ENCODE data around the gene RPTOR. TPM values are rescaled to one million over a fixed set of nuclear protein-coding genes. Genes with fewer than 3 reads are reported as not detected.

RPTOR gene
- total RNA-seq, 1 donor from 2014 or later, result 21.8 TPM

DNA sequence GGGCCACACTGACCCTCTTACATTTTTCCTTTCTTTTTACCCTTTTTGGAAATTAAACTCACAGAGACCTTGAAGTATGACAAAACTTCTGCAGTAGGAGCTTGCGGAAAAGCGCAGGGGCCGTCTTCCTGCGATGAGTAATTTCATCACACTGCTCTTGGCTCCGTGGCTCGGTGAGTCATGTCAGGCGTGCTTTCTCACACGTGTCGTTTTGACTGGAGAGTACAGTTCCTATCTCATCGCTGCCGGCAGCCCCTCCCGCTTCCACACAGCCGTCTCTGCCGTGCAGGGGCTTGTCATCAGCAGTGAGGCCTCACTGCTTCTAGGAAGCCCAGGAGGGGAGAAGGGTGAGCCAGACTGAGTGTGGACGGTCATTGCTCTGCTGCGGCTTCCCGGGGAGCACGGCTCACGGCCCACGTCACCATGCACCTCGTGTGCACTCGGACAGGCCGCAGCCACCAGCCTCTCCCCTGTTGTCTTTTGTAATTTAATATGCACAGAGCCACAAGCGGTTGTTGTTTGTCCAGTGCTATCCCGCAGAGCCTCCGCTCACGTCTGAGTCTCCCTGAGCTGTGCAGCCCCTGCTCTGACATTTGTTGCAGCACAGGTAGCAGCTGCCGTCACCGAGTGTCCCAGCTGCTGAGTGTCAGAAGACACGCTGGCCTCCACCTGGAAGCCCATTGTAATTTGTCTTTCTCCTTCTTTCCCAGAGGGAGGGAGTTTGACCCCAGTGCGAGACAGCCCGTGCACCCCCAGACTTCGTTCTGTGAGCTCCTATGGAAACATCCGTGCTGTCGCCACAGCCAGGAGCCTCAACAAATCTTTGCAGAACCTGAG is 347.6 kb downstream of the RPTOR start:
- Histone ChIP-seq H3K27me3 (ENCODE audit: low read depth) (no peaks in the 10 kb centered on the region), H3K27ac (replicated peaks) (peak overlapping the region; percentile 61), H3K4me1 (peaks cover 27% of the 10 kb centered on the region), H3K9me3 (replicated peaks) (no peaks in the 10 kb centered on the region), H3K4me3 (peak overlapping the region; percentile 9), H3K36me3 (peaks cover 30% of the 10 kb centered on the region)
- intact Hi-C loops (cut with micrococcal nuclease), result no loop called here
- DNase-seq, result peak; percentile 73
- TF ChIP-seq, protein P1, sequence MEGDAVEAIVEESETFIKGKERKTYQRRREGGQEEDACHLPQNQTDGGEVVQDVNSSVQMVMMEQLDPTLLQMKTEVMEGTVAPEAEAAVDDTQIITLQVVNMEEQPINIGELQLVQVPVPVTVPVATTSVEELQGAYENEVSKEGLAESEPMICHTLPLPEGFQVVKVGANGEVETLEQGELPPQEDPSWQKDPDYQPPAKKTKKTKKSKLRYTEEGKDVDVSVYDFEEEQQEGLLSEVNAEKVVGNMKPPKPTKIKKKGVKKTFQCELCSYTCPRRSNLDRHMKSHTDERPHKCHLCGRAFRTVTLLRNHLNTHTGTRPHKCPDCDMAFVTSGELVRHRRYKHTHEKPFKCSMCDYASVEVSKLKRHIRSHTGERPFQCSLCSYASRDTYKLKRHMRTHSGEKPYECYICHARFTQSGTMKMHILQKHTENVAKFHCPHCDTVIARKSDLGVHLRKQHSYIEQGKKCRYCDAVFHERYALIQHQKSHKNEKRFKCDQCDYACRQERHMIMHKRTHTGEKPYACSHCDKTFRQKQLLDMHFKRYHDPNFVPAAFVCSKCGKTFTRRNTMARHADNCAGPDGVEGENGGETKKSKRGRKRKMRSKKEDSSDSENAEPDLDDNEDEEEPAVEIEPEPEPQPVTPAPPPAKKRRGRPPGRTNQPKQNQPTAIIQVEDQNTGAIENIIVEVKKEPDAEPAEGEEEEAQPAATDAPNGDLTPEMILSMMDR (IDR thresholded peaks at IDR 0.05; ENCODE audit: borderline replicate concordance), result no peak

DNA sequence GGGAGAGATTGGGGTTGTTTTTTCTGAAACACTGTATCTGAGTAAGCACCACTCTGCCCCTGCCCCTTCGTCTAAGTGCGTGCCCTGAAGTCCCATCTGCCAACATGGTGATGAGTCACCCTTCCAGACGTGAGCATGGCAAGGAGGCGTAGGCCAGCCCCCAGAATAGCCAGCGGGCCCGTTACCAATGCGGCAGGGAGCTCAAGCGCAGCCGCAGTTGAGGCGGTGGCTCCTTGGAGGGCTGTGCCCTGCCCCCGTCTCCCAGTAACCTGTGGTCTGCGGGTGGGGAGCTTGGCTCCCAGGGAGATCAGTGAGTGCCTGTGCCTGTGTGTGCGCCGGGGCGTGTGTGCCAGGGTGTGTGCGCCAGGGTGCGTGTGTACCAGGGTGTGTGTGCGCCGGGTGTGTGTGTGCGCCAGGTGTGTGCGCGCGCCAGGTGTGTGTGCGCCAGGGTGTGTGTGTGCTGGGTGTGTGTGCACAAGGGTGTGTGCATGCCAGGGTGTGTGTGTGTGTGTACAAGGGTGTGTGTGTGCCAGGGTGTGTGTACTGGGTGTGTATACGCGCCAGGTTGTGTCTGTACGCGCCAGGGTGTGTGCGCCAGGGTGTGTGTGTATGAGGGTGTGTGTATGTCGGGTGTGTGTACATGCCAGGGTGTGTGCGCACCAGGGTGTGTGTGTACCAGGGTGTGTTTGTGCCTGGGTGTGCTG is 348.4 kb downstream of the RPTOR start:
- DNase-seq, result no peak
- peaks cover 36% of the 10 kb centered on the region for H3K36me3 ChIP-seq

DNA sequence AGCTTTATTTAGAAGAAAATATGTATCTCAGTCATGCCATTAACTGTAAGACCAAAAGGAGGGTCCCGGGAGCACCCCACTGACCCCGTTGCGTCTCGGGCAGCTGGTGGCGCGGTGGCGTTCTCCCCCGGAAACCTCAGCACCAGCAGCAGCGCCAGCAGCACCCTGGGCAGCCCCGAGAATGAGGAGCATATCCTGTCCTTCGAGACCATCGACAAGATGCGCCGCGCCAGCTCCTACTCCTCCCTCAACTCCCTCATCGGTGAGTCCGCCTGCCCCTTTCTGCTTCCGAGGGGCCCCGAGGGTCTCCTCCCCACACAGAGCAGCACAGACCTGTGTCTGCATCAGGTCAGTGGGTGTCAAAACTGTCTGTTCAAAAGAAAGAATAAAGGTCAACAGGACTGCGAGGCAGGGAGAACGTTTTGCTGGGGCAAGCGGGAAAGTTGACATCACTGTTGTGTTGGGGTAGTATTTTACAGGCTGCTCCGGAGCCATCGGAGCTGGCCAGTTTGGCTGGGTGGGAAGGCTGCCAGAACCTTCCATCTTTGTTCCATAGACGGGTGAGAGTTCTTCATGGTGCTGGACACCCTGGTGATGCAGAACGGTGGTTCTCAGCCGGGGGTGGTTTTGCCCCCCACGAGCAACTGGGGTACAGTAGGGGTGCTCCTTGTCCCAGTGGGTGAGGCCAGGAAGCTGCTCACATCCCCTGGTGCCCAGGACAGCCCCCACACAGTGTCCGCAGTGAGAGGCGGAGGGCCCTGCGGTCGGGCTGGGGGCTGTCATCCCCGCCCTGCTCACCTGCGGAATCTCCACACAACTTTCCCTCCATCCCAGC is 349.2 kb downstream of the RPTOR start:
- TF ChIP-seq, protein P1 (IDR thresholded peaks at IDR 0.05; ENCODE audit: borderline replicate concordance), result no peak
- H3K36me3 ChIP-seq, result peaks cover 36% of the 10 kb centered on the region
- intact Hi-C loops (cut with micrococcal nuclease), result no loop called here

More for the DNA sequence above, 348.4 kb downstream of the RPTOR start:
- Histone ChIP-seq H3K27me3 (ENCODE audit: low read depth) (no peaks in the 10 kb centered on the region), H3K4me1 (peaks cover 26% of the 10 kb centered on the region), H3K9me3 (replicated peaks) (no peaks in the 10 kb centered on the region), H3K27ac (replicated peaks) (no peak overlapping the region), H3K4me3 (no peak overlapping the region)
- intact Hi-C loops (cut with micrococcal nuclease), result no loop called here
- TF ChIP-seq, protein P1 (IDR thresholded peaks at IDR 0.05; ENCODE audit: borderline replicate concordance), result no peak

DNA sequence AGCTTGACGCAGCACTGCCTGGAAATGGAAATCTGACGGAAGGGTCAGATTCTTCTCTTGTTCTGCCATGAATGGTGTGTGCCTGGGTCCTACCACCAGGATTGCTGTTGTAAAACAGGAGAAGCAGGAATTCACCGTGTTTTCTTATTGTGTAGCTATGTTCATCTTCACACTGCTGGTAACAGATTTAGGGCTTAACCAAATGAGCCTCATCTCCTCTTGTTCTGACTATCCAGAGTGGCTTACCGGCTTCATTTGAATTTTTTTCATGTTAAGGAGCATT is 349.7 kb downstream of the RPTOR start:
- Histone ChIP-seq H3K4me1 (peaks cover 20% of the 10 kb centered on the region), H3K4me3 (no peak overlapping the region), H3K27me3 (ENCODE audit: low read depth) (no peaks in the 10 kb centered on the region), H3K36me3 (peaks cover 36% of the 10 kb centered on the region), H3K27ac (replicated peaks) (no peak overlapping the region), H3K9me3 (replicated peaks) (no peaks in the 10 kb centered on the region)
- DNase-seq, result no peak
- TF ChIP-seq, protein P1 (IDR thresholded peaks at IDR 0.05; ENCODE audit: borderline replicate concordance), result no peak
- intact Hi-C loops (cut with micrococcal nuclease), result no loop called here

More for the DNA sequence above, 349.2 kb downstream of the RPTOR start:
- Histone ChIP-seq H3K9me3 (replicated peaks) (no peaks in the 10 kb centered on the region), H3K27ac (replicated peaks) (no peak overlapping the region), H3K27me3 (ENCODE audit: low read depth) (no peaks in the 10 kb centered on the region), H3K4me3 (no peak overlapping the region), H3K4me1 (peaks cover 20% of the 10 kb centered on the region)
- no peak for DNase-seq

DNA sequence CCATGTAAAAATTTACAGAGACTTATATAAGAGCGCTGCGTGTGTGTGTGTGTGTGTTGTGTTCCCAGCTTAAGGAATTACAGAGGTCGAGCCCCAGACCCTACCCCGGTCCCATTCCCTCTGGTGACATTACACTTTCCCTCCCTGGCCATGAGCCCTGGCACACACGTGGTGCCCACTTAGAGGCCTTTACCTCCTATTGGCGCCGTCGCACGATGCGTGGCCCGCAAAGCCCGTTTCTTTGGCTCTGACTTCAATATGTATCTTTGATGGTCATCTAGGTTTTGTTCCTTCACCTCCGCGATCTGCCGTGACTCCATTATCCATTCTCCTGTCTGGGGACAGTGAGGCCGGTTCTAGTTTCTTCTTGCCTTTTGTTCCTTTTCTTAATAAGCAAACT is 350.1 kb downstream of the RPTOR start:
- intact Hi-C loops (cut with micrococcal nuclease), result no loop called here
- Histone ChIP-seq H3K27ac (replicated peaks) (no peak overlapping the region), H3K4me3 (no peak overlapping the region), H3K9me3 (replicated peaks) (no peaks in the 10 kb centered on the region), H3K27me3 (ENCODE audit: low read depth) (no peaks in the 10 kb centered on the region), H3K36me3 (peaks cover 36% of the 10 kb centered on the region), H3K4me1 (peaks cover 20% of the 10 kb centered on the region)
- DNase-seq, result no peak
- TF ChIP-seq, protein P1 (IDR thresholded peaks at IDR 0.05; ENCODE audit: borderline replicate concordance), result no peak
